ENCODE results near the gene MSI1. TPM values are rescaled to one million over a fixed set of nuclear protein-coding genes. Genes with fewer than 3 reads are reported as not detected.

The MSI1 gene
- polyA plus RNA-seq, 2 of the 4 experiments (the other 2 are of a cell fraction) = 0.72 to 1.9 TPM

- 74% methylated on average over 4 of the region's 4 CpGs for WGBS (ENCODE audit: missing lambda C conversion rate)
- Histone ChIP-seq H3K9me3 (no peaks in the 10 kb centered on the region), H3K27ac (no peak overlapping the region), H3K4me3 (no peak overlapping the region), H3K4me2 (no peak overlapping the region), H3K4me1 (peaks cover 7% of the 10 kb centered on the region; the same call in 1 of the 3 replicates)
- TF ChIP-seq ZFP36 (IDR thresholded peaks at IDR 0.05; ENCODE audit: borderline replicate concordance, partially characterized antibody) (no peak), USF2 (IDR thresholded peaks at IDR 0.05) (no peak), EP300 (IDR thresholded peaks at IDR 0.05) (no peak), TP53 (CRISPR knock-in tag; IDR thresholded peaks at IDR 0.05) (no peak), FOXS1 (CRISPR knock-in tag; IDR thresholded peaks at IDR 0.05) (no peak), HDAC2 (IDR thresholded peaks at IDR 0.05) (no peak), KDM1A (IDR thresholded peaks at IDR 0.05; ENCODE audit: low read depth) (no peak), CBX8 (IDR thresholded peaks at IDR 0.05) (no peak), HOXB5 (CRISPR knock-in tag; IDR thresholded peaks at IDR 0.05) (no peak), CEBPB (IDR thresholded peaks at IDR 0.05) (no peak), SMC3 (IDR thresholded peaks at IDR 0.05) (no peak), EHF (CRISPR knock-in tag; IDR thresholded peaks at IDR 0.05) (no peak), ESRRA (IDR thresholded peaks at IDR 0.05; ENCODE audit: borderline replicate concordance, low read length) (no peak), JUNB (IDR thresholded peaks at IDR 0.05) (no peak), RFX5 (IDR thresholded peaks at IDR 0.05) (no peak), MYC (IDR thresholded peaks at IDR 0.05; ENCODE audit: borderline replicate concordance, low read length) (no peak), TFCP2L1 (CRISPR knock-in tag; IDR thresholded peaks at IDR 0.05) (no peak), NPAS2 (CRISPR knock-in tag; IDR thresholded peaks at IDR 0.05; ENCODE audit: borderline replicate concordance) (no peak), CHD4 (IDR thresholded peaks at IDR 0.05; ENCODE audit: borderline replicate concordance) (no peak)
- ATAC-seq = no peak
- CTCF ChIA-PET = interaction anchor here (1.7 kb wide), 1 partner anchor 11 kb away, joined by 7 read pairs; no protein-coding TSS in a partner anchor
- POLR2A ChIA-PET = no interaction called here
- FAIRE-seq = no peak
- no peak for DNase-seq (ENCODE audit: low read depth in 1 of 2, low spot score in 1 of 2)
These were observed 8.6 kb upstream of the MSI1 start for GRCh38 chr12:120377611-120378010.

- TF ChIP-seq MAX (IDR thresholded peaks at IDR 0.05) = no peak
- TF ChIP-seq NFE2L2 (conservative IDR thresholded peaks at IDR 0.05; ENCODE audit: low read length) = 0 out of 2 replicates have a peak, but pooled peaks have one; percentile 3
- TF ChIP-seq HDAC2 (IDR thresholded peaks at IDR 0.05) = no peak
- TF ChIP-seq ZFP36 (IDR thresholded peaks at IDR 0.05; ENCODE audit: borderline replicate concordance, partially characterized antibody) = no peak
- TF ChIP-seq HOXB5 (CRISPR knock-in tag; IDR thresholded peaks at IDR 0.05) = no peak
- TF ChIP-seq HOXB13 (CRISPR knock-in tag; IDR thresholded peaks at IDR 0.05; ENCODE audit: low read depth) = no peak
- H3K27ac ChIP-seq = no peak overlapping the region
- H3K4me1 ChIP-seq = peaks cover 6% of the 10 kb centered on the region; the same call in 1 of the 3 replicates
- no peaks in the 10 kb centered on the region for H3K9me3 ChIP-seq
- ATAC-seq = peak in 1 of 2 experiments; percentile 11; a peak in 1 of 6 replicates
- no peak overlapping the region for H3K4me2 ChIP-seq
- 56% methylated on average over 5 of the region's 5 CpGs for WGBS (ENCODE audit: missing lambda C conversion rate)
- H3K4me3 ChIP-seq = no peak overlapping the region
- DNase-seq (ENCODE audit: low read depth in 1 of 2, low spot score in 1 of 2) = no peak
- FAIRE-seq = no peak
- ChIA-PET POLR2A (interaction anchor here (0.6 kb wide), 1 partner anchor 176 kb away, joined by 3 read pairs; no protein-coding TSS in a partner anchor), CTCF (interaction anchor here (1.8 to 3.1 kb wide), 3 partner anchors 10 to 44 kb away, joined by 4 to 13 read pairs (median 8); no protein-coding TSS in a partner anchor)
These were observed 8.1 kb upstream of the MSI1 start for GRCh38 chr12:120376934-120377572.

GRCh38 chr12:120376416-120376815 lies 7.5 kb upstream of the MSI1 start:
- no peak for FAIRE-seq

More at GRCh38 chr12:120376416-120376815, 7.5 kb upstream of the MSI1 start:
- ChIA-PET CTCF (interaction anchor here (0.6 to 3.1 kb wide), 5 partner anchors 9 to 57 kb away, joined by 3 to 13 read pairs (median 4); no protein-coding TSS in a partner anchor), POLR2A (interaction anchor here (0.6 kb wide), 1 partner anchor 176 kb away, joined by 3 read pairs; no protein-coding TSS in a partner anchor)
- DNase-seq (ENCODE audit: low read depth in 1 of 2, low spot score in 1 of 2) = no peak
- 50% methylated on average over 5 of the region's 5 CpGs for WGBS (ENCODE audit: missing lambda C conversion rate)
- Histone ChIP-seq H3K27ac (no peak overlapping the region), H3K9me3 (no peaks in the 10 kb centered on the region), H3K4me1 (peaks cover 4% of the 10 kb centered on the region; the same call in 1 of the 3 replicates), H3K4me3 (no peak overlapping the region), H3K4me2 (no peak overlapping the region)
- TF ChIP-seq FOSL2 (IDR thresholded peaks at IDR 0.05) (no peak), FOSL2 (CRISPR knock-in tag; IDR thresholded peaks at IDR 0.05) (peak; percentile 27; the same call in 1 of the 2 replicates), ZFP36 (IDR thresholded peaks at IDR 0.05; ENCODE audit: borderline replicate concordance, partially characterized antibody) (no peak)
- peak in 1 of 2 experiments; percentile 35; a peak in 3 of 6 replicates for ATAC-seq

All from A549 (cell line).